Measurements from ENCODE around the gene RASSF6.

RASSF6 gene

GRCh38 chr4:73585345-73585744 is 34.9 kb downstream of the RASSF6 start:
- no peak for TF ChIP-seq REST (IDR thresholded peaks at IDR 0.05; ENCODE audit: insufficient replicate concordance, low read depth)
- TF ChIP-seq SPI1 (IDR thresholded peaks at IDR 0.05; ENCODE audit: borderline replicate concordance, low read depth), result no peak
- no peak for TF ChIP-seq CTCF (IDR thresholded peaks at IDR 0.05; ENCODE audit: insufficient read depth, low read length)
- no peak for TF ChIP-seq POLR2AphosphoS5 (IDR thresholded peaks at IDR 0.05; ENCODE audit: low read depth)
- TF ChIP-seq GABPA (IDR thresholded peaks at IDR 0.05; ENCODE audit: low read depth), result no peak
- no peak for DNase-seq (ENCODE audit: low read depth in 1 of 2, low spot score in 1 of 2)
- no peaks in the 10 kb centered on the region for H3K27me3 ChIP-seq (ENCODE audit: insufficient read depth, poor library complexity, severe bottlenecking)
- H3K27ac ChIP-seq (replicated peaks), result no peak overlapping the region
- no peak overlapping the region for H3K4me3 ChIP-seq (replicated peaks; ENCODE audit: insufficient read depth, low read length)

- Histone ChIP-seq H3K27ac (replicated peaks) (no peak overlapping the region), H3K4me3 (replicated peaks; ENCODE audit: insufficient read depth, low read length) (no peak overlapping the region), H3K27me3 (ENCODE audit: insufficient read depth, poor library complexity, severe bottlenecking) (no peaks in the 10 kb centered on the region)
- TF ChIP-seq GABPA (IDR thresholded peaks at IDR 0.05; ENCODE audit: low read depth) (no peak), POLR2AphosphoS5 (IDR thresholded peaks at IDR 0.05; ENCODE audit: low read depth) (no peak), SPI1 (IDR thresholded peaks at IDR 0.05; ENCODE audit: borderline replicate concordance, low read depth) (no peak), CTCF (IDR thresholded peaks at IDR 0.05; ENCODE audit: insufficient read depth, low read length) (no peak), REST (IDR thresholded peaks at IDR 0.05; ENCODE audit: insufficient replicate concordance, low read depth) (no peak)
- no peak for DNase-seq (ENCODE audit: low read depth in 1 of 2, low spot score in 1 of 2)
Measured at GRCh38 chr4:73583666-73584065, 36.6 kb downstream of the RASSF6 start.

- H3K27me3 ChIP-seq (ENCODE audit: insufficient read depth, poor library complexity, severe bottlenecking), result no peaks in the 10 kb centered on the region
- no peak overlapping the region for H3K4me3 ChIP-seq (replicated peaks; ENCODE audit: insufficient read depth, low read length)
- no peak for DNase-seq (ENCODE audit: low read depth in 1 of 2, low spot score in 1 of 2)
- no peak for TF ChIP-seq POLR2AphosphoS5 (IDR thresholded peaks at IDR 0.05; ENCODE audit: low read depth)
- TF ChIP-seq GABPA (IDR thresholded peaks at IDR 0.05; ENCODE audit: low read depth), result no peak
- TF ChIP-seq REST (IDR thresholded peaks at IDR 0.05; ENCODE audit: insufficient replicate concordance, low read depth), result no peak
- TF ChIP-seq CTCF (IDR thresholded peaks at IDR 0.05; ENCODE audit: insufficient read depth, low read length), result no peak
- TF ChIP-seq SPI1 (IDR thresholded peaks at IDR 0.05; ENCODE audit: borderline replicate concordance, low read depth), result no peak
- H3K27ac ChIP-seq (replicated peaks), result no peak overlapping the region
Measured at GRCh38 chr4:73577371-73577770, 42.9 kb downstream of the RASSF6 start.
